Peyer's patch (tissue), 4 donors: ENCODE data around the gene PLPPR4. TPM values are rescaled to one million over a fixed set of nuclear protein-coding genes. Genes with fewer than 3 reads are reported as not detected.

Source experiments
- DNase-seq, 3 donors: peaks; one replicate each; pipeline ENCODE4 v3.0.0-alpha.2; 2017 to 2019
- H3K27ac ChIP-seq, 4 donors: fragments of 200-600 bp; sonication (generic); one replicate each; pipeline ENCODE4 v1.5.1; 2016 to 2019
- H3K27me3 ChIP-seq, 2 donors: fragments of 200-600 bp; sonication (generic); one replicate each; pipeline ENCODE4 v1.5.1; 2019
- H3K36me3 ChIP-seq, 3 donors: fragments of 200-600 bp; sonication (generic); one replicate each; pipeline ENCODE4 v1.5.1; 2016 to 2019
- H3K4me1 ChIP-seq, 4 donors: fragments of 200-600 bp; sonication (generic); one replicate each; pipeline ENCODE4 v1.5.1; 2016 to 2019
- H3K4me3 ChIP-seq, 4 donors: fragments of 200-600 bp; sonication (generic); 1 replicate in 3 of 4; 2 replicates in 1 of 4; pipeline ENCODE4 v1.5.1; 2016 to 2019; ENCODE audit warnings: mild to moderate bottlenecking in 1 of 4
- H3K9me3 ChIP-seq, 4 donors: fragments of 200-600 bp; sonication (generic); one replicate each; pipeline ENCODE4 v1.5.1; 2016 to 2019; ENCODE audit warnings: mild to moderate bottlenecking in 1 of 4
- CTCF ChIP-seq, 6 experiments: fragments of 450-650 bp in 4 of 6; fragments of 200-600 bp in 2 of 6; sonication (generic) in 1 of 6; IDR thresholded peaks; one replicate each; pipeline ENCODE4 v1.5.1; 2017 to 2019; ENCODE audit warnings: antibody characterized with exemption in 6 of 6, mild to moderate bottlenecking in 3 of 6, moderate library complexity in 1 of 6
- POLR2A ChIP-seq, 2 donors: fragments of 450-650 bp; IDR thresholded peaks; one replicate each; pipeline ENCODE4 v1.5.1; 2017; ENCODE audit warnings: antibody characterized with exemption in 2 of 2, mild to moderate bottlenecking in 2 of 2, moderate library complexity in 2 of 2
- total RNA-seq, 4 donors: library from RNA; depleted of rRNA; stranded (reverse); fragments of >200 nt; gene quantifications; one replicate each; pipeline ENCODE4 v1.1.0, GENCODE V29; 2016

PLPPR4 gene
- total RNA-seq, 4 donors from 2014 or later, result not detected

- TF ChIP-seq CTCF (IDR thresholded peaks at IDR 0.05) (no peak), POLR2A (IDR thresholded peaks at IDR 0.05) (no peak)
- DNase-seq, result no peak
- no peak overlapping the region for H3K27ac ChIP-seq
- H3K27me3 ChIP-seq, result no peaks in the 10 kb centered on the region
- H3K4me1 ChIP-seq, result no peaks in the 10 kb centered on the region
- no peaks in the 10 kb centered on the region for H3K9me3 ChIP-seq
- H3K36me3 ChIP-seq, result no peaks in the 10 kb centered on the region
- no peak overlapping the region for H3K4me3 ChIP-seq
These were observed 82.9 kb downstream of the PLPPR4 start for GRCh38 chr1:99347041-99347684.

- no peak for TF ChIP-seq CTCF (IDR thresholded peaks at IDR 0.05)
- Histone ChIP-seq H3K9me3 (no peaks in the 10 kb centered on the region), H3K27me3 (no peaks in the 10 kb centered on the region), H3K27ac (no peak overlapping the region), H3K4me1 (no peaks in the 10 kb centered on the region), H3K4me3 (no peak overlapping the region), H3K36me3 (no peaks in the 10 kb centered on the region)
- no peak for DNase-seq
These were observed 84.3 kb downstream of the PLPPR4 start for GRCh38 chr1:99348397-99349132.

- Histone ChIP-seq H3K27me3 (no peaks in the 10 kb centered on the region), H3K4me1 (no peaks in the 10 kb centered on the region), H3K4me3 (no peak overlapping the region), H3K27ac (no peak overlapping the region), H3K36me3 (no peaks in the 10 kb centered on the region), H3K9me3 (no peaks in the 10 kb centered on the region)
- no peak for DNase-seq
- TF ChIP-seq CTCF (IDR thresholded peaks at IDR 0.05), result no peak
- TF ChIP-seq POLR2A (IDR thresholded peaks at IDR 0.05), result no peak
These were observed 88.5 kb downstream of the PLPPR4 start for GRCh38 chr1:99352821-99353220.

- Histone ChIP-seq H3K27me3 (no peaks in the 10 kb centered on the region), H3K27ac (no peak overlapping the region), H3K36me3 (no peaks in the 10 kb centered on the region), H3K4me3 (no peak overlapping the region), H3K4me1 (no peaks in the 10 kb centered on the region), H3K9me3 (no peaks in the 10 kb centered on the region)
- DNase-seq, result no peak
- no peak for TF ChIP-seq CTCF (IDR thresholded peaks at IDR 0.05)
- TF ChIP-seq POLR2A (IDR thresholded peaks at IDR 0.05), result no peak
These were observed 94.5 kb downstream of the PLPPR4 start for GRCh38 chr1:99358770-99359169.
